BE2C (cell line): Measurements from ENCODE around the gene CXXC5. TPM values are rescaled to one million over a fixed set of nuclear protein-coding genes. Genes with fewer than 3 reads are reported as not detected.
"Not testable (repeated sequence)": the region's sequence is repeated elsewhere in the genome, so short reads cannot be mapped to it uniquely, and the experiment has no call there.

Experiments
- DNase-seq: peaks from one replicate; pipeline ENCODE4 v3.0.0-alpha.2; 2020
- H3K27me3 ChIP-seq: fragments of 250-450 bp; sonication (Bioruptor Pico); 2 replicates; pipeline ENCODE4 v1.5.1; 2020; ENCODE audit warnings: mild to moderate bottlenecking
- H3K36me3 ChIP-seq: fragments of 250-450 bp; sonication (Bioruptor Pico); 2 replicates; pipeline ENCODE4 v1.5.1; 2020; ENCODE audit warnings: mild to moderate bottlenecking
- H3K4me1 ChIP-seq: fragments of 250-450 bp; sonication (Bioruptor Pico); 2 replicates; pipeline ENCODE4 v1.5.1; 2020
- H3K4me3 ChIP-seq: 2 replicates; pipeline ENCODE4 v1.5.1; 2011; ENCODE audit warnings: low read depth, low read length
- H3K9me3 ChIP-seq: fragments of 250-450 bp; sonication (Bioruptor Pico); 2 replicates; pipeline ENCODE4 v1.5.1; 2020
- CTCF ChIP-seq: IDR thresholded peaks from 2 replicates; pipeline ENCODE4 v1.5.1; 2012; ENCODE audit warnings: mild to moderate bottlenecking, low read depth, low read length
- polyA plus RNA-seq: library from polyadenylated mRNA; unstranded; fragments of >200 nt; gene quantifications from one replicate; pipeline ENCODE4 v1.2.1, GENCODE V29; 2012; ENCODE audit warnings: low read depth, missing spikeins; ENCODE audit not compliant: insufficient read length, insufficient read depth

CXXC5 gene
- 263 TPM for polyA plus RNA-seq

GRCh38 chr5:139648205-139649081 is at the start of gene CXXC5:
Gene CXXC5, plus strand, starts transcription at chr5:139648349. Its CDS starts 32,175 bp downstream, at chr5:139680524.
- TF ChIP-seq CTCF, result no peak
- H3K9me3 ChIP-seq, result no peaks in the 10 kb centered on the region
- peak within 1 kb of the TSS; percentile 96 for H3K4me3 ChIP-seq
- DNase-seq, result peak; percentile 93
- H3K27me3 ChIP-seq, result no peaks in the 10 kb centered on the region
- H3K4me1 ChIP-seq, result peaks cover 28% of the 10 kb centered on the region
- no peaks in the 10 kb centered on the region for H3K36me3 ChIP-seq

GRCh38 chr5:139598601-139598965 is 49.6 kb upstream of the CXXC5 start:
- peaks cover 36% of the 10 kb centered on the region for H3K36me3 ChIP-seq
- not testable (repeated sequence) for H3K4me1 ChIP-seq, H3K4me3 ChIP-seq, H3K9me3 ChIP-seq, H3K27me3 ChIP-seq, DNase-seq

GRCh38 chr5:139600336-139600949 is 47.7 kb upstream of the CXXC5 start:
- H3K36me3 ChIP-seq, result peaks cover 36% of the 10 kb centered on the region
- no peaks in the 10 kb centered on the region for H3K4me1 ChIP-seq
- H3K9me3 ChIP-seq, result no peaks in the 10 kb centered on the region
- no peaks in the 10 kb centered on the region for H3K27me3 ChIP-seq
- no peak overlapping the region for H3K4me3 ChIP-seq
- DNase-seq, result no peak
- no peak for TF ChIP-seq CTCF

- H3K4me3 ChIP-seq, result no peak overlapping the region
- DNase-seq, result no peak
- no peaks in the 10 kb centered on the region for H3K27me3 ChIP-seq
- H3K36me3 ChIP-seq, result peaks cover 36% of the 10 kb centered on the region
- H3K4me1 ChIP-seq, result no peaks in the 10 kb centered on the region
- H3K9me3 ChIP-seq, result no peaks in the 10 kb centered on the region
- TF ChIP-seq CTCF, result no peak
Measured at GRCh38 chr5:139601429-139601828, 46.7 kb upstream of the CXXC5 start.

- H3K27me3 ChIP-seq, H3K4me1 ChIP-seq, H3K4me3 ChIP-seq, DNase-seq, H3K9me3 ChIP-seq: not testable (repeated sequence)
- H3K36me3 ChIP-seq, result peaks cover 36% of the 10 kb centered on the region
Measured at GRCh38 chr5:139601948-139602347, 46.2 kb upstream of the CXXC5 start.

GRCh38 chr5:139605887-139606286 is 42.3 kb upstream of the CXXC5 start:
- Histone ChIP-seq H3K27me3 (no peaks in the 10 kb centered on the region), H3K4me3 (no peak overlapping the region), H3K9me3 (no peaks in the 10 kb centered on the region), H3K4me1 (no peaks in the 10 kb centered on the region), H3K36me3 (peaks cover 28% of the 10 kb centered on the region)
- DNase-seq, result no peak
- TF ChIP-seq CTCF, result no peak
